ENCODE results near the gene KRT36. TPM values are rescaled to one million over a fixed set of nuclear protein-coding genes. Genes with fewer than 3 reads are reported as not detected.

The KRT36 gene
- total and polyA plus RNA-seq, 2 of the 8 experiments (the other 6 are each of a cell fraction or from before 2014, with no cell fraction given): not detected

DNA sequence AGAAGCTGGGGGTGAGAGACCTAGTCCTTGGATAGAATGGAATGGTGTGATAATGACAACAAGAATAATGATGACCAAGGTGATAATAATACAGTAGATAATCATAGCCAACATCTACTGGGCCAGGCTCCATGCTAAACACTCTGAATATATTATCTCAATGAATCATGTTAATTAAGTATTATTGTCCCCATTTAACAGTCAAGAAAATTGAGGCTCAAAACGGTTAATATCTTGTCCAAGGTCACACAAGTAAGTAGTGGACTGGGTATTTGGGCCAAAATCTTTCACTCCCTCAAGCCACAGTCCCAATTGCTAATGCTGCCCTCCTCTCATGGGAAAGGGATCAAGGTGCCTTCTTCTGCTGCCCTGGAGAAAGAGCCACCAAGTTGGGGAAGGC, 42.3 kb upstream of the KRT36 start (continued):
- TF ChIP-seq JUN (IDR thresholded peaks at IDR 0.05; ENCODE audit: low read depth, low read length): no peak
- TF ChIP-seq NRF1 (IDR thresholded peaks at IDR 0.05; ENCODE audit: low read depth, low read length): no peak
- TF ChIP-seq POU5F1 (IDR thresholded peaks at IDR 0.05; ENCODE audit: low read depth, low read length): no peak
- TF ChIP-seq, protein P1, sequence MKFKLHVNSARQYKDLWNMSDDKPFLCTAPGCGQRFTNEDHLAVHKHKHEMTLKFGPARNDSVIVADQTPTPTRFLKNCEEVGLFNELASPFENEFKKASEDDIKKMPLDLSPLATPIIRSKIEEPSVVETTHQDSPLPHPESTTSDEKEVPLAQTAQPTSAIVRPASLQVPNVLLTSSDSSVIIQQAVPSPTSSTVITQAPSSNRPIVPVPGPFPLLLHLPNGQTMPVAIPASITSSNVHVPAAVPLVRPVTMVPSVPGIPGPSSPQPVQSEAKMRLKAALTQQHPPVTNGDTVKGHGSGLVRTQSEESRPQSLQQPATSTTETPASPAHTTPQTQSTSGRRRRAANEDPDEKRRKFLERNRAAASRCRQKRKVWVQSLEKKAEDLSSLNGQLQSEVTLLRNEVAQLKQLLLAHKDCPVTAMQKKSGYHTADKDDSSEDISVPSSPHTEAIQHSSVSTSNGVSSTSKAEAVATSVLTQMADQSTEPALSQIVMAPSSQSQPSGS (IDR thresholded peaks at IDR 0.05; ENCODE audit: low read length): no peak
- no peak for TF ChIP-seq TEAD4 (IDR thresholded peaks at IDR 0.05; ENCODE audit: low read depth, low read length)
- TF ChIP-seq MAFK (IDR thresholded peaks at IDR 0.05; ENCODE audit: low read depth, low read length): no peak
- TF ChIP-seq SP4 (IDR thresholded peaks at IDR 0.05; ENCODE audit: low read length): no peak
